GM18498 (cell line): Measurements from ENCODE around the gene PPP2R3B.
"Not testable (repeated sequence)": the region's sequence is repeated elsewhere in the genome, so short reads cannot be mapped to it uniquely, and the experiment has no call there.

Source experiments
- ATAC-seq: cut with Tn5 transposase; IDR thresholded peaks from one replicate; pipeline ENCODE4 v1.9.1; 2021; ENCODE audit warnings: mild to moderate bottlenecking, moderate library complexity; ENCODE audit not compliant: unreplicated experiment

PPP2R3B gene

DNA sequence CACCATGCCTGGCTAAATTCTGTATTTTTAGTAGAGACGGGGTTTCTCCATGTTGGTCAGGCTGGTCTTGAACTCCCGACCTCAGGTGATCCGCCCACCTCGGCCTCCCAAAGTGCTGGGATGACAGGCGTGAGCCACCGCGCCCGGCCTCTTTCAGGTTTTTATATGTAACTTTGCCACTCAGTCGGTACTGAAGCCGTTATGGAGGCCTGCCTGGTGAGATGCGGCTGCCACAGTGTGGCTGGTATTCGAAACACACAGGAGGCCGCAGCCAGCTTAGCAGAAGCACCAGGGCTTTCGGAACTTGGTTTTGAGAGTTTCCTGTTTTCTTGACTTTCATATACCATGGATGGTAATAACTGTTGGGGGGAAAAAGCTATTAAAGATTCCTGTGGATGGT is 62.0 kb downstream of the PPP2R3B start:
- ATAC-seq = not testable (repeated sequence)

DNA sequence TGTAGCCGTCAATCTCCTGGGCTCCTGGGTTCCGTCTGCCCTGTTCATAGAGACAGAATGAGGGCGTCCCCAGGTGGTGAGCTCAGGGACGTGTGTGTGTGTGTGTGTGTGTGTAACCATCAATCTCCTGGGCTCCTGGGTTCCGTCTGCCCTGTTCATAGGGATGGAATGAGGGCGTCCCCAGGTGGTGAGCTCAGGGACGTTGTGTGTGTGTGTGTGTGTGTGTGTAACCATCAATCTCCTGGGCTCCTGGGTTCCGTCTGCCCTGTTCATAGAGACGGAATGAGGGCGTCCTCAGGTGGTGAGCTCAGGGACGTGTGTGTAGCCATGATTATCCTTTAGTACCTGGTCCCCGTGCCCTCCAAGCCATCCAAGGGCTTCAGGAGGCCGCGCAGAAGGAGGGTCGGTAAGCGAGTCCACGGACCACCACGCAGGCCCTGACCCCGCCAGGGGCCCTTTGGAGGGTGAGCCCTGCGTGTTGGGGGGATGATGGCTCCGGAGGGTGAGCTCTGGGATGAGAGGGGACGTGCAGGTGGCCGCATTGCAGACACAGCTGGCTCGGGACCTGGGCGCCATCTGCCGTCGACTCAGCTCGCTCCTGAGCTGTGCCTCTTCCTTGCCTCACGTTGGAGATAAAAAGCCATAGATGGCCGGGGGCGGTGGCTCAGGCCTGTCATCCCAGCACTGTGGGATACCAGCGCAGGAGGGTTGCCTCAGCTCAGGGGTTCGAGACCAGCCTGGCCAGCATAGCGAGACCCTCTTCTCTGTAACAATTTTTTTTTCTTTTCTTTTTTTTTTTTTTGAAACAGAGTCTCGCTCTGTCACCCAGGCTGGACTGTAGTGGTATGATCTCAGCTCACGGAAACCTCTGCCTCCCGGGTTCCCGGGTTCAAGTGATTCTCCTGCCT is 62.7 kb downstream of the PPP2R3B start:
- ATAC-seq = no peak

GRCh38 chrX:320126-320783 is 66.5 kb downstream of the PPP2R3B start:
- no peak for ATAC-seq

DNA sequence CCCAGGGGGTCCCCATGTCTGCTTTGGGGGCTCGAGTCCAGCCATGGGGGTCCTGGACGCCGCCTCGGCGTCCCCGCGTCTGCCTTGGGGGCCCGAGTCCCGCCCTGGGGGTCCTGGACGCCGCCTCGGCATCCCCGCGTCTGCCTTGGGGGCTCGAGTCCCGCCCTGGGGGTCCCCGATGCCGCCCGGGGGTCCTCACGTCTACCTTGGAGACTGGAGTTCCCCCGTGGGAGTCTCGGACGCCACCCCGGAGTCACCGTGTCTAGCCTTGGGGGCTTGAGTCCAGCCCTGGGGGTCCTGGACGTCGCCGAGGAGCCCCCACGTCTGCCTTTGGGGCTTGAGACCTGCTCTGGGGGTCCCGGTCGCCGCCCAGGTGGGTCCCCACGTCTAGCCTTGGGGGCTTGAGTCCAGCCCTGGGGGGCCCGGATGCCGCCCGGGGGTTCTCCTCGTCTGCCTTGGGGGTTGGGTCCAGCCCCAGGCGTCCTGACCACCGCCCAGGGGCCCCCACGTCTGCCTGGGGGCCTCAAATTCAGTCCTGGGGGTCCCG is 67.1 kb downstream of the PPP2R3B start:
- no peak for ATAC-seq

GRCh38 chrX:318739-319578 is 67.7 kb downstream of the PPP2R3B start, which contains the start of gene GTPBP6:
Gene GTPBP6 (minus strand): TSS chrX:318796. CDS start chrX:318787, 9 bp downstream.
- peak; percentile 85 for ATAC-seq

DNA sequence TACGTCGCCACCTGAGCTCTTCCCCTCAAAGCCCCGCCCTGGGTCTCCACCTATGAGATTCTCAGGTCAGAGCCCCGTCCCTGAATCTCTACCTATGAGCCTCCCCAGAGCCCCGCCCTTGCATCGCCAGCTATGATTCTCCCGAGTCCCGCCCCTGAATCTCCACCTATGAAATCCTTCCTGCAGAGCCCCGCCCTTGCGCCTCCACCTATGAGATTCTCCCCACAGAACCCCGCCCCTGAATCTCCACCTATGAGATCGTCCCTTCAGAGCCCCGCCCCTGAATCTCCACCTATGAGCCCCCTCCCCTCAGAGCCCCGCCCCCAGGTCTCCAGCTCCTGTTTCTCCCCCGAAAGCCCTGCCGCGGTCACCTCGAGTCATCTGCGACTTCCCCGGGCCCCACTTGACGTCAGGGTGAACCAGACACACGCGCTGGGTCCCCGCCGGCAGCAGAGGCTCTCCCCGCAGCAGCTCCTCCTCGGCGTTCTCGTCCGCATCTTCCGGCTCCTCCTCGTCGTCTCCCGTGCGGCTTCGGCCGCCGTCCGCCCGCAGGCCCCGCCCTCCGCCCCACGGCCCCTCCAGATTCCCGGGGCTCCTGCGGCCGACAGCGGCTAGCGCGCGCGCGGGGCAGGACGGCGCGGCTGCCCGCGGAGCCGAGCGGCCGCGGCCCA is 68.5 kb downstream of the PPP2R3B start:
- peak; percentile 61 for ATAC-seq

DNA sequence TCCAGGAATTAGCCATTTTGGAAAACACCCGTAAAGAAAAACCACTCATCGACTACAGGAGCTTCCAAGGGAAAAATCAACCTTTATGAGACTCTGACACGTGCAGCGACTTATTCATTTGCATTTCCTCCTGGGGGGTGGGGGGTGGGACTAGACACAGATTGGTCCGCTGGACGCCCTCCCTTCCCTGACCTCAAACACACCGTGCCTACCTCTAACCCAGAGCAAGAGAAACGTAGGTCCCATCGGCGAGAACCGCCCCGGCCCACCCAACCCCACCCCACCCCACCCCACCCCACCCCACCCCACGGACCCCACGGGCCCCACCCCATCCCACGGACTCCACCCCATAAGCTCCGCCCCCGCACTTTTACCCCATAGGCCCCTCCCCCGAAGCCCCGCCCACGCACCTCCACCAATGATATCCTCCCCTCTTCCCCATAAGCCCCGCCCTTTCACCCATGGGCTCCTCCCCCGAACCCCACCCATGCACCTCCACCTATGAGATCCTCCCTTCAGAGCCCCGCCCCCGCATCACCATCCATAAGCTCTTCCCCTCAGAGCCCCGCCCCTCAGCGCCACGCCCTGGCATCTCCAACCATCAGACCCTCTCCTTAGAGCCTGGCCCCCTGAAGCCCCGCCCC is 69.2 kb downstream of the PPP2R3B start:
- ATAC-seq = no peak

DNA sequence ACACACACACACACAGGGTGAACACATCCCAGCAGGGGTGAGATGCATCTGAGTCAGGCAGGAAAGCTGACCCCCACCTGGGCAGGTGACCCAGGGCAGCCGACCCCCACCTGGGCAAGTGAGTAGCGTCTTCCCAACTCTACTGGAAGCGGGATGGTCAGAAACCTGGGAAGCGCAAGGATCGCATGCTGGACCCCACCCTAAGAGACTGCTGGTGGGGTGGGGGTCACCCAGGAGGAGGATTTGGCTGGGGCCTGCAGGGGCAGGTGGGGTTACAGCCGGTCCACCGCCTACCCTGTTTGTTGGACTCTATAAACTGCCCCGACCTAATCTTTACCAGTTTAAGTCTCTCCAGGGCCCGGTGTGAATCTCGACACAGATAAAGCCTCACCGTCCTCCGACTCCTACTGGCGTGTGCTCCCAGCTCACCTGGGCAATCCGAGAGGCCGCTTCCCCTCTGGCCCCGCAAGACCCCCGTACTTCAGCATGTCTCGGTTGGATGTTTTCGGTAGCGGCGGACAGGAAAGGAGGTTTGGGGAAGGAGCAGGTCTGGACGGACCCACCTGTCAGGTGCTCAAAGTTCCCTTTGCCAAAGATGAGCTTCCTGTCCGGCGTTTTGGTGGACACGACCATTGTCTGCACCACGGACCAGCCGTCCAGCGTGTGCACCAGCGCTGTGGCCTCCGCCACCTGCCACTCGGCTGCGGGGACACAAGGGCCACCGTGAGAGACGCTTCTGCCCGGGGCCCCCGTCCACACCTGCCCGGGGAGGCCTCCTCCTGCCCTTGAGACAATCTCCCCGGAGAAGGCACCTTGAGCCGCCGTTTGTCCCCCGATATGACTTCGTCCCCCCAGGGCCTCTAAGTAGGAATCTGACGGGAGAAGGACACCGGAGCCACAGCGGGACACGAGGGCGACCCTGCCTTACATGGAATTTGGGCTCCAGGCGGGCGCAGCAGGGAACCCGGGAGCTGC is 70.1 kb downstream of the PPP2R3B start:
- no peak for ATAC-seq

GRCh38 chrX:314781-315595 is 71.7 kb downstream of the PPP2R3B start:
- no peak for ATAC-seq

- no peak for ATAC-seq
Observed at GRCh38 chrX:314049-314448, 72.7 kb downstream of the PPP2R3B start.

DNA sequence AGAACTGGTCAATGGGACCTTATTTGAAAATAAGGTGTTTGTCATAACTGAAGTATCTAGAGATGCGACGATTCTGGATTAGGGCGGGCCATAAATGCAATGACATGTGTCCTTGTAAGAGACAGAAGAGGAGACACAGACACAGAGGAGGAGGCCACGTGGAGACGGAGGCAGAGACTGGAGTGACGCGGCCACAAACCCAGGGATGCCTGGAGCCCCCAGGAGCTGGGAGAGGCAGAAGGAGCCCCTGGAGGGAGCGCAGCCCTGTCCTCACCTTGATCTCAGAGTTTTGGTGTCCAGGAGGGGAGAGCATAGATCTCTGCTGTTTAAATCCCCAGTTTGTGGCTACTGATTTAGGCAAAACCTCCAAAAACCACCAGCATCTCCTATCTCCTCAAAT is 73.2 kb downstream of the PPP2R3B start:
- ATAC-seq = no peak

DNA sequence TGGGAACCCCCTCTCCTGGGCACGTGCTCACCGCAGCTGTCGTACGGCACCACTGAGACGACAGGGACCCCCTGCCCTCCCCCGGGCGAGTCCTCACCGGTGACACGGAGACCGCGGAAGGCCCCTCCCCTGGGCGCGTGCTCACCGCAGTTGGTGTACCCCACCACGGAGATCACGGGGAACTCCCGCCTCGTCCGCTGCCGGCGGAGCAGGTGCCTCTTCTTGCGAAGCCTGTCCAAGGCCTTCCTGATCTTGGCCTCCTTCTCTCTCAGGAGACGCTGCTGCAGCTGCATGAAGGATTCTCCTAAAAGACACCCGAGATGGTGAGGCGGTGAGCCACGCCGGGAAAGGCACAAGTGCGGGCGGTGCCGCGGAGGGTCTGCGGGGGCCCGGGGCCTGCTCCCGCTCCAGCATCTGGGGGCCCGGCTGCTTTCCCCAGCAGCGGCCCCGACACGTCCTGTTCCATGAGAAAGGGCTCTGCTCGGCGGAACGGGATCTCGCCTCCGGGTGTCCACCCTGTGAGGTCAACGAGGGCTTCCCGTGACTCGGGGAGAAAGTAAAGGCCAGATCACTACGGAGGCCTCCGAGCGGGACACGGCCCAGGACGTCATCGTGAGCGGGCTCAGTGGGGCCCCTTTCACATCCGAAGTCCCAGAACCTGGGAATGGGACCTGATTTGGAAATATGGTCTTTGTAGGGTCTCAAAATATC is 73.9 kb downstream of the PPP2R3B start:
- ATAC-seq = no peak

DNA sequence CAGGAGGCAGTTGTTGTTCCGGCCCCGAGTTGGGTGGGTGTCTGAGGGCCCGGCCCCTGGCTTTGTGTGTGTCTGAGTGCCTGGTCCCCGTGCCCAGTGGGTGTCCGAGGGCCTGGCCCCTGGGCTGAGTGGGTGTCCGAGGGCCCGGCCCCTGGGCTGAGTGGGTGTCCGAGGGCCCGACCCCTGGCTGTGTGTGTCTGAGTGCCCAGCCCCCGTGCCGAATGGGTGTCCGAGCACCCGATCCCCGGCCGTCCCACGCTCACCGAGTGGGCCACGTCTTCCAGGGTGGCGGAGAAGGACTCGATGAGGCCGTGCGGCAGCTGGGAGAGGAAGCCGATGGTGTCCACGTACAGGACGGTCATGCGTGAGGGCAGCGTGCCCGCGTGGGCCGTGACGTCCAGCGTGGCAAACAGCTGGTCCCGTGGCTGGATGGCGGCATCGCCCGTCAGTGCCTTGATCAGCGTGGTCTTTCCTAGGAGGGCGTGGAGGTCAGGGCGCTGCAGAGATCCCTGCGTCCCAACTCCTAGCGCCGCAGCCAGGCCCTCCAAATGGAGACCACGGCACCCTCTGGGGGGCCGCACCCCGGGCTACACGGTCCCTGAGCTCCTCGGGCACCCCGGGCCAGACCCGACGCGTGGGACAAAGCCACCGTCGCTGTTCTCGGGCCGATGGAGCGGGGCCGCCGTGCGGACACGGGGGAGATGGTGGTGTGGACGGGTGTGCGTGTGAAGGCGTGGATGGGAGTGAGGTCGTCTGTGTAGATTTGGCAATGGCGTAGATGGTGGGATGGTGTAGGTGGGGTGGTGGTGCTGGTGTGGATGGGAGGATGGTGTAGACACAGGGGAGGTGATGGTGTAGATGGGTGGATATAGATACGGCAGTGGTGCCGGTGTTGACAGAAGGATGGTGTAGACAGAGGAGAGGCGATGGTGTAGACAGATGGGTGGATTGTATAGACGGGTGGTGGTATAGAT is 75.3 kb downstream of the PPP2R3B start:
- no peak for ATAC-seq

DNA sequence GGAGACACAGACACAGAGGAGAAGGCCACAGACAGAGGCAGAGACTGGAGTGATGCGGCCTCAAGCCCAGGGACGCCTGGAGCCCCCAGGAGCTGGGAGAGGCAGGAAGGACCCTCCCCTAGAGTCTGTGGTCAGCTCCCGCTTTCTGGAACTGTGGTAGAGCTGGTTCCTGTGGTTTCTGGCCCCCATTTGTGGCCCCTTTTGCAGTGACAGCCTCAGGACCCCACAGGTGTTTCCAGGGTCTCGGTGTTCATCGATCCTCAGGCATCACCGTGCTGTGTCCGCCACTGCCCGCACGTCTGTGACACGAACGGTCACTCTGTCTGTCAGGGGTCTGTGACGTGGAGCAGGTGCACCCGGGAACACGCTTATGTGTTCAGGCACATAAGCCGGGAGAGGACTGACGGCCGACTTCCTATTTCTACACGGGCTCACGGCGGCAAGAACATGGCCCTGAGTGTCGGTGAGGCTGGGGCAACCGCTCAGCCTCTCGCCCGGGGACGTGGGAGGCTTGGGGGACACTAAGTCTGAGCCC is 76.0 kb downstream of the PPP2R3B start:
- ATAC-seq = no peak

DNA sequence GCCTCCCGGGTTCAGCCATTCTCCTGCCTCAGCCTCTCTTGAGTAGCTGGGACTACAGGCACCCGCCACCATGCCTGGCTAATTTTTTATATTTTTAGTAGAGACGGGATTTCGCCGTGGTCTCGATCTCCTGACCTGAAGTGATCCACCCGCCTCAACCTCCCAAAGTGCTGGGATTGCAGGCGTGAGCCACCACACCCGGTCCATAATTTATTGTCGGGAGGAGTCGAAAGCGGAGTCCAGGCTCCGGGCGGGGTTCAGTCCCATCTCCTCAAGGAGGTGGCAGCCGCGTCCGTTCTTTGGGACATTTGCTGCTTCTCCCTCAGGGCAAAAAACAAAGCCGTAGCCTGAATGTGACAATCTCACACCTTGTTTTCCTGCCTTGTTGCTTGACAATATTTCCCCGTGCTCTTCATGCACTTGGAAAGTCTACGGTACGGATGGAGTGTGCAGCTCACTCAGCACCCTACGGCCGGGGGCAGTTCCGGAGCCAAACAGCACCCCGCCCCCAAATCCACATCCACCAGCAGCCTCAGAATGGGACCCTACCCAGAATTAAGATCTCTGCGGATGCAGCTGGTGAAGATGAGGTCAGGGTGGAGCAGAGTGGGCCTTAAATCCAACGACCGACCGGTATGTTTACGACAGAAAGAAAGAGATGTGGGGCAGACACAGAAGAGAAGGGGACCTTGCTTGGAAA is 77.7 kb downstream of the PPP2R3B start:
- no peak for ATAC-seq
